B cell (primary cell): ENCODE measurements around the gene AP4E1. TPM values are rescaled to one million over a fixed set of nuclear protein-coding genes. Genes with fewer than 3 reads are reported as not detected.

ENCODE experiments used
- ATAC-seq: fragments of 200-7000 bp; cut with Tn5 transposase; one replicate; pipeline ENCODE4 v1.10.0; 2021; ENCODE audit warnings: low read depth, mild to moderate bottlenecking, moderate number of reproducible peaks, moderate library complexity
- CTCF ChIA-PET: fragments of 350-600 bp; sonication (Branson Sonifier 250); formaldehyde crosslinking; loops from one replicate; lab custom pipeline; 2021; ENCODE audit warnings: antibody characterized with exemption, inconsistent platforms; lab: Charles Lee
- POLR2A ChIA-PET: fragments of 350-600 bp; sonication (Branson Sonifier 250); formaldehyde crosslinking; loops from one replicate; lab custom pipeline; 2021; ENCODE audit warnings: antibody characterized with exemption; lab: Charles Lee
- DNase-seq: peaks from one replicate; pipeline ENCODE4 v3.0.0; 2013
- H2AFZ ChIP-seq: 2 replicates; pipeline ENCODE4 v1.6.1; 2012; ENCODE audit warnings: mild to moderate bottlenecking, low read depth, low read length; ENCODE audit not compliant: insufficient read depth, poor library complexity, severe bottlenecking
- H3K27ac ChIP-seq, 2 donors: 1 replicate in 1 of 2; 2 replicates in 1 of 2; pipeline ENCODE4 v1.5.1; 2012 to 2013; ENCODE audit warnings: low read length in 2 of 2, mild to moderate bottlenecking in 2 of 2, moderate library complexity in 1 of 2
- H3K27me3 ChIP-seq, 4 experiments: fragments of 200-600 bp in 1 of 4; sonication (generic) in 1 of 4; replicated peaks in 1 of 4; 1 replicate in 2 of 4; 2 replicates in 2 of 4; pipeline versions ENCODE4 v1.6.1 to v1.7.0; 2013 to 2016; ENCODE audit warnings: low read length in 3 of 4, mild to moderate bottlenecking in 2 of 4, mixed read lengths in 1 of 4, moderate library complexity in 1 of 4; ENCODE audit not compliant: insufficient read depth in 4 of 4, control insufficient read depth in 3 of 4; ENCODE audit errors: control extremely low read depth in 1 of 4
- H3K36me3 ChIP-seq, 2 experiments: replicated peaks in 1 of 2; 1 replicate in 1 of 2; 2 replicates in 1 of 2; pipeline versions ENCODE4 v1.6.1 to v1.7.1; 2013; ENCODE audit warnings: low read length in 1 of 2; ENCODE audit not compliant: insufficient read depth in 2 of 2, control insufficient read depth in 1 of 2; ENCODE audit errors: control extremely low read depth in 1 of 2, extremely low read depth in 1 of 2
- H3K4me1 ChIP-seq, 2 donors: fragments of 200-600 bp in 1 of 2; sonication (generic) in 1 of 2; 1 replicate in 1 of 2; 2 replicates in 1 of 2; pipeline versions ENCODE4 v1.5.1 to v1.6.1; 2013 to 2017; ENCODE audit warnings: low read length in 2 of 2; ENCODE audit not compliant: control insufficient read depth in 2 of 2, insufficient read depth in 2 of 2
- H3K4me2 ChIP-seq: replicated peaks from 2 replicates; pipeline ENCODE3; 2012; ENCODE audit warnings: mild to moderate bottlenecking, low read depth, low read length; ENCODE audit not compliant: poor library complexity, severe bottlenecking
- H3K4me3 ChIP-seq, 5 experiments: fragments of 200-600 bp in 1 of 5; sonication (generic) in 1 of 5; 1 replicate in 3 of 5; 2 replicates in 2 of 5; pipeline versions ENCODE4 v1.5.1 to v1.7.0; 2011 to 2016; ENCODE audit warnings: low read length in 4 of 5, mild to moderate bottlenecking in 4 of 5, low read depth in 2 of 5, control low read depth in 1 of 5, moderate library complexity in 1 of 5; ENCODE audit not compliant: insufficient read depth in 1 of 5; ENCODE audit errors: control extremely low read depth in 1 of 5, extremely low read depth in 1 of 5
- H3K79me2 ChIP-seq: fragments of 200-600 bp; sonication (generic); one replicate; pipeline ENCODE4 v1.6.0; 2016; ENCODE audit warnings: low read length; ENCODE audit not compliant: control insufficient read depth, insufficient read depth
- H3K9ac ChIP-seq: fragments of 200-600 bp; sonication (generic); 2 replicates; pipeline ENCODE4 v1.6.1; 2017; ENCODE audit warnings: mild to moderate bottlenecking, low read length, moderate library complexity
- H3K9me3 ChIP-seq, 3 donors: one replicate each; pipeline versions ENCODE4 v1.6.1 to v1.7.1; 2013; ENCODE audit warnings: low read length in 2 of 3; ENCODE audit not compliant: control insufficient read depth in 2 of 3, insufficient read depth in 1 of 3; ENCODE audit errors: control extremely low read depth in 1 of 3
- H4K20me1 ChIP-seq: 2 replicates; pipeline ENCODE4 v1.6.0; 2012; ENCODE audit warnings: mild to moderate bottlenecking, low read length; ENCODE audit not compliant: insufficient read depth, control insufficient read depth, poor library complexity, severe bottlenecking
- H3K27ac Mint-ChIP-seq: one replicate; pipeline ENCODE4 v1.8.0; 2021; ENCODE audit warnings: mixed read lengths
- H3K27me3 Mint-ChIP-seq: one replicate; pipeline ENCODE4 v1.8.0; 2021; ENCODE audit warnings: mixed read lengths
- H3K4me1 Mint-ChIP-seq: one replicate; pipeline ENCODE4 v1.8.0; 2021; ENCODE audit warnings: mixed read lengths
- H3K4me3 Mint-ChIP-seq: one replicate; pipeline ENCODE4 v1.8.0; 2021; ENCODE audit warnings: mixed read lengths
- H3K9me3 Mint-ChIP-seq: one replicate; pipeline ENCODE4 v1.8.0; 2022; ENCODE audit warnings: mixed read lengths; ENCODE audit not compliant: insufficient read depth
- CTCF ChIP-seq: fragments of 200-600 bp; IDR thresholded peaks from one replicate; pipeline ENCODE4 v1.8.0; 2022; ENCODE audit warnings: antibody characterized with exemption, mild to moderate bottlenecking
- EZH2 ChIP-seq: IDR thresholded peaks from 2 replicates; pipeline ENCODE4 v1.6.1; 2012; ENCODE audit warnings: borderline replicate concordance, low read depth, mild to moderate bottlenecking, moderate library complexity, low read length; ENCODE audit not compliant: insufficient read depth, poor library complexity, severe bottlenecking
- WGBS: methylation state at CpG from one replicate; pipeline ENCODE4 v1.1.5; 2013; ENCODE audit warnings: missing lambda C conversion rate; ENCODE audit not compliant: insufficient coverage; 5-methylcytosine and 5-hydroxymethylcytosine counted together
- intact Hi-C: fragments of 100-400 bp; cut with micrococcal nuclease; formaldehyde crosslinking; loops from one replicate; pipeline ENCODE4 v1.10.0; 2022
- polyA plus RNA-seq: library from polyadenylated mRNA; depleted of rRNA; stranded (reverse); fragments of >200 nt; gene quantifications from 2 replicates; pipeline ENCODE4 v1.2.3, GENCODE V29; 2012
- total RNA-seq, 2 donors: library from RNA; stranded (reverse); fragments of 120-200 nt in 1 of 2; gene quantifications; 1 replicate in 1 of 2; 2 replicates in 1 of 2; pipeline versions ENCODE4 v1.2.3 to v1.2.4, GENCODE V29; 2013 to 2022

Gene AP4E1
- total and polyA plus RNA-seq, 2 donors (not counting 1 experiment from before 2014, with no cell fraction given) = 2.8 to 12.0 TPM

GRCh38 chr15:50884540-50884939 lies 23.9 kb upstream of the AP4E1 start:
- Histone ChIP-seq H2AFZ (no peak overlapping the region), H3K9ac (no peak overlapping the region), H3K27me3 (no peaks in the 10 kb centered on the region), H3K27ac (no peak overlapping the region), H3K36me3 (no peaks in the 10 kb centered on the region), H3K79me2 (no peaks in the 10 kb centered on the region), H3K4me3 (no peak overlapping the region), H4K20me1 (no peaks in the 10 kb centered on the region), H3K4me1 (peaks cover 0 to 19% of the 10 kb centered on the region in 2 donors), H3K4me2 (no peak overlapping the region), H3K9me3 (no peaks in the 10 kb centered on the region)
- Mint-ChIP-seq H3K27ac (no peak overlapping the region), H3K27me3 (no peaks in the 10 kb centered on the region), H3K4me3 (no peak overlapping the region), H3K4me1 (peaks cover 26% of the 10 kb centered on the region), H3K9me3 (no peaks in the 10 kb centered on the region)
- intact Hi-C loops = no loop called here
- POLR2A ChIA-PET = no interaction called here
- TF ChIP-seq EZH2 (no peak), CTCF (no peak)
- no CpG with 5 or more reads among the region's 5 CpGs for WGBS
- DNase-seq = no peak
- no peak for ATAC-seq
- CTCF ChIA-PET = interaction anchor here (1.2 to 4.4 kb wide), 5 partner anchors 8 to 210 kb away, joined by 3 to 30 read pairs (median 8); no protein-coding TSS in a partner anchor

- Mint-ChIP-seq H3K4me1 (peaks cover 21% of the 10 kb centered on the region), H3K9me3 (peaks cover 2% of the 10 kb centered on the region), H3K27ac (no peak overlapping the region), H3K27me3 (no peaks in the 10 kb centered on the region), H3K4me3 (no peak overlapping the region)
- Histone ChIP-seq H3K9me3 (peaks cover 0 to 9% (median under 1%) of the 10 kb centered on the region in 3 donors), H3K27ac (no peak overlapping the region), H3K79me2 (no peaks in the 10 kb centered on the region), H3K4me2 (no peak overlapping the region), H3K36me3 (no peaks in the 10 kb centered on the region), H3K9ac (no peak overlapping the region), H3K4me3 (no peak overlapping the region), H3K4me1 (peaks cover 0 to 13% of the 10 kb centered on the region in 2 donors), H2AFZ (no peak overlapping the region), H4K20me1 (no peaks in the 10 kb centered on the region), H3K27me3 (no peaks in the 10 kb centered on the region)
- intact Hi-C loops = loop anchor here (1.0 kb wide), 2 partner anchors 8 to 21 kb away; no protein-coding TSS in a partner anchor
- CTCF ChIA-PET = interaction anchor here (0.7 to 4.4 kb wide), 12 partner anchors 10 to 211 kb away, joined by 3 to 30 read pairs (median 4); partner anchors contain the start of gene SPPL2A
- TF ChIP-seq CTCF (peak; percentile 34), EZH2 (no peak)
- DNase-seq (no peak), ATAC-seq (no peak)
- POLR2A ChIA-PET = no interaction called here
Measured at GRCh38 chr15:50886139-50886467, 22.4 kb upstream of the AP4E1 start.
